HL-60 (cell line): Measurements from ENCODE around the gene ALG12.

Experiments
- CTCF ChIP-seq: IDR thresholded peaks from one replicate; pipeline ENCODE4 v1.5.1; 2011; ENCODE audit warnings: low read length, control low read depth, inconsistent platforms; ENCODE audit not compliant: insufficient read depth
- GABPA ChIP-seq: IDR thresholded peaks from 2 replicates; pipeline ENCODE4 v1.6.1; 2012; ENCODE audit warnings: low read depth
- POLR2AphosphoS5 ChIP-seq: IDR thresholded peaks from 2 replicates; pipeline ENCODE4 v1.6.1; 2012; ENCODE audit warnings: low read depth
- REST ChIP-seq: IDR thresholded peaks from 2 replicates; pipeline ENCODE4 v1.6.1; 2012; ENCODE audit warnings: low read depth; ENCODE audit not compliant: insufficient replicate concordance
- SPI1 ChIP-seq: IDR thresholded peaks from 2 replicates; pipeline ENCODE4 v1.6.1; 2012; ENCODE audit warnings: low read depth, mild to moderate bottlenecking, borderline replicate concordance

DNA sequence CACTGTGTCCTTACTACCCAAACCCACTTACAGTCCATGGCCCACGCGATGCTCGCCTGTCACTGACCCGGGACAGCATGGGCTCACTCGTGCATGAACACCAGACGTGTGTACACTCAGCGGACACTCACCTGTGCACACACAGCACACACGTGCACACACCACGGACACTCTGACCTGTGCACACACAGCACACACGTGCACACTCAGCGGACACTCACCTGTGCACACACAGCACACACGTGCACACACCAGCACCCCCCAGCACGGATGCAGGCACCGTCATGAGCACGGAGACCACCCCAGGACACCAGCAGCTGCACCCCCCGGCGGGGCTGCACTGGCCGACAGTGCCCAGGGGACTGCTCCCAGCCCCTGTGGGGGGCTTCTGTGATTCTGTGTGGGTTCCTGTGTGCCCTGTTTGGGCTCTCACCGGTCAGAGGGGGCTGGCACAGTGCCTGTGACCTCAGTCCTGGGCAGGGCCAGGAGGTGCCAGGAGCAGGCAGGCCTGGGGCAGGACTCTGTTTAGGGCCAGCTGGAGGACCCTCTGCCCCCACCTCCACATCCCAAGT lies 20.4 kb upstream of the ALG12 start:
- no peak for TF ChIP-seq CTCF
- TF ChIP-seq POLR2AphosphoS5, result no peak
- TF ChIP-seq SPI1, result no peak
- TF ChIP-seq GABPA, result no peak
- no peak for TF ChIP-seq REST
